ENCODE results near the gene AK4.

DNA sequence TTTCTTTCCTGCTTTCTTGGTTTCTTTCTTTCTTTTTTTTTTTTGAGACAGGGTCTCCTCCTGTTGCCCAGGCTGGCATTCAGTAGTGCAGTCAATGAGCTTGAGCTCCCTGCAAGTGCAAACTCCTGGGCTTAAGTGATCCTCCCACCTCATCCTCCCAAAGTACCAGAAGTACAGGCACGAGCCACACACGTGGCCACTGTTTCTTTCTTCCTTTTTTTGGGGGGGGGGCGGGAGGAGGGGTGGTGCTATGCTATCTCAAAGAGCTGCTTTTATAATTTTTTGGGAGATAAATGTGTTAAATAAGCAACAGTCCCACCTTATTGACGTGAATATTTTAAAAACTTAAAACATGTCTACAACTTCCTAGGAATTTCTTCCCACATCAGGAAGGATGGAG is 42.2 kb downstream of the AK4 start:
- TF ChIP-seq CTCF (IDR thresholded peaks at IDR 0.05), result no peak
- TF ChIP-seq POLR2A (IDR thresholded peaks at IDR 0.05), result no peak
